Loucy (cell line): ENCODE measurements around the gene CBX2.

Source experiments
- H2AFZ ChIP-seq: fragments of 200-600 bp; sonication (generic); 2 replicates; pipeline ENCODE4 v1.6.0; 2016; ENCODE audit warnings: antibody characterized with exemption, mild to moderate bottlenecking, low read length, moderate library complexity
- H3F3A ChIP-seq: fragments of 200-600 bp; 2 replicates; pipeline ENCODE4 v1.6.0; 2016; ENCODE audit warnings: antibody characterized with exemption, low read depth, mild to moderate bottlenecking
- H3K27me3 ChIP-seq: fragments of 200-600 bp; sonication (generic); 2 replicates; pipeline ENCODE4 v1.6.1; 2014; ENCODE audit warnings: low read length, mild to moderate bottlenecking; ENCODE audit not compliant: insufficient read depth, poor library complexity, severe bottlenecking
- H3K36me3 ChIP-seq: fragments of 200-600 bp; sonication (generic); 2 replicates; pipeline ENCODE4 v1.6.1; 2016; ENCODE audit warnings: low read length; ENCODE audit not compliant: insufficient read depth
- H3K4me1 ChIP-seq: fragments of 200-600 bp; sonication (generic); 2 replicates; pipeline ENCODE4 v1.5.1; 2014; ENCODE audit warnings: low read length, mild to moderate bottlenecking; ENCODE audit not compliant: insufficient read depth, poor library complexity, severe bottlenecking
- H3K4me2 ChIP-seq: fragments of 200-600 bp; sonication (generic); 2 replicates; pipeline ENCODE4 v1.6.0; 2014; ENCODE audit warnings: antibody characterized with exemption, low read length, low read depth, mild to moderate bottlenecking; ENCODE audit not compliant: poor library complexity, severe bottlenecking
- H3K4me3 ChIP-seq: fragments of 200-600 bp; sonication (generic); 2 replicates; pipeline ENCODE4 v1.5.1; 2014; ENCODE audit warnings: low read length, mild to moderate bottlenecking, mixed read lengths; ENCODE audit not compliant: poor library complexity, severe bottlenecking
- H3K79me2 ChIP-seq: fragments of 200-600 bp; sonication (generic); 2 replicates; pipeline ENCODE4 v1.6.1; 2014; ENCODE audit warnings: low read length; ENCODE audit not compliant: insufficient read depth
- H3K9ac ChIP-seq: fragments of 200-600 bp; sonication (generic); 2 replicates; pipeline ENCODE4 v1.6.0; 2014; ENCODE audit warnings: mild to moderate bottlenecking, low read depth, low read length, moderate library complexity; ENCODE audit not compliant: poor library complexity, severe bottlenecking
- H3K9me2 ChIP-seq: fragments of 200-600 bp; sonication (generic); replicated peaks from 2 replicates; pipeline ENCODE4 v1.6.1; 2016; ENCODE audit warnings: low read depth, low read length, mixed read lengths
- H3K9me3 ChIP-seq: fragments of 200-600 bp; sonication (generic); 2 replicates; pipeline ENCODE4 v1.6.1; 2014; ENCODE audit warnings: mild to moderate bottlenecking, antibody characterized with exemption, low read length, low read depth; ENCODE audit not compliant: insufficient read depth
- H4K20me1 ChIP-seq: fragments of 200-600 bp; sonication (generic); 2 replicates; pipeline ENCODE4 v1.6.0; 2014; ENCODE audit warnings: antibody characterized with exemption, low read length, mild to moderate bottlenecking; ENCODE audit not compliant: insufficient read depth, poor library complexity, severe bottlenecking
- CTCF ChIP-seq: fragments of 200-600 bp; sonication (generic); conservative IDR thresholded peaks from 2 replicates; pipeline ENCODE4 v1.5.1; 2014; ENCODE audit warnings: mild to moderate bottlenecking, antibody characterized with exemption, low read length
- EZH2phosphoT487 ChIP-seq: fragments of 200-600 bp; IDR thresholded peaks from 2 replicates; pipeline ENCODE4 v1.6.1; 2018; ENCODE audit warnings: antibody characterized with exemption, mild to moderate bottlenecking, moderate library complexity, borderline replicate concordance

CBX2 gene

GRCh38 chr17:79810130-79811010 is 32.4 kb downstream of the CBX2 start:
- Histone ChIP-seq H3K36me3 (no peaks in the 10 kb centered on the region), H2AFZ (peak overlapping the region; percentile 75; the same call in 1 of the 2 replicates), H3K9me2 (no peaks in the 10 kb centered on the region), H3F3A (0 out of 2 replicates have a peak, but pooled peaks cover 6% of the 10 kb centered on the region), H3K4me1 (peaks cover 46% of the 10 kb centered on the region), H3K4me3 (peak overlapping the region; percentile 80), H3K4me2 (peak overlapping the region; percentile 100), H3K27me3 (no peaks in the 10 kb centered on the region), H4K20me1 (no peaks in the 10 kb centered on the region), H3K79me2 (peaks cover 20% of the 10 kb centered on the region; the same call in 1 of the 2 replicates), H3K9ac (peak overlapping the region; percentile 98), H3K9me3 (no peaks in the 10 kb centered on the region)
- no peak for TF ChIP-seq EZH2phosphoT487

GRCh38 chr17:79811011-79811867 is 33.3 kb downstream of the CBX2 start:
- no peaks in the 10 kb centered on the region for H3K9me3 ChIP-seq
- H3K4me3 ChIP-seq: peak overlapping the region; percentile 80
- 0 out of 2 replicates have a peak, but pooled peaks cover 6% of the 10 kb centered on the region for H3F3A ChIP-seq
- no peaks in the 10 kb centered on the region for H3K9me2 ChIP-seq
- peak overlapping the region; percentile 98 for H3K9ac ChIP-seq
- H3K4me1 ChIP-seq: peaks cover 39% of the 10 kb centered on the region
- H3K36me3 ChIP-seq: no peaks in the 10 kb centered on the region
- H3K79me2 ChIP-seq: peaks cover 20% of the 10 kb centered on the region; the same call in 1 of the 2 replicates
- no peaks in the 10 kb centered on the region for H3K27me3 ChIP-seq
- peak overlapping the region; percentile 64 for H2AFZ ChIP-seq
- no peak for TF ChIP-seq EZH2phosphoT487
- peak; percentile 91 for TF ChIP-seq CTCF
- H3K4me2 ChIP-seq: peak overlapping the region; percentile 100
- H4K20me1 ChIP-seq: no peaks in the 10 kb centered on the region

DNA sequence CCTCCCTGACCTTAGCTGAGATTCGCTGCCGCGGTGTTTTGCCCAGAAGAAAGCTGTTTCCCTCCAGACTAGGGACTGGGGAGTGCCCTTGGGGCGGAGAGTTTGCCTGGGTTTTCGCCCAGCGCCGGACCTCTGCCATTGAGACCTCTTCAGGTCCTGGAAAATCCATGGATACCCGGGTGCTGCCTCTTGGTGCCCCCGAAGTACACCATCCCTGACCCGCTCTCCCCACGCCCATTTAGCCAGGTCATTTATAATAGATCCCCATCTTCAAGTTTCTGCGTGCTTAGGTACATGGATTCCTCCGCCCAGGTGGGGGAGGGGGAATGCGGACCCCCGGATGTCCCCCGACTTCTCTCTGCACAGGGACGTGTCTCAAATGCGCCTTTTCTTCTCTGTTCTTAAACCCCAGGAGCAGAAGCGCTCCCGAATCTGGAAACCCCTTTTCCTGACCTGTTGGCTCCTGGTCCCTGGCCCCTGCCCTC is 34.0 kb downstream of the CBX2 start:
- no peaks in the 10 kb centered on the region for H3K36me3 ChIP-seq
- peak overlapping the region; percentile 100 for H3K4me2 ChIP-seq
- peak overlapping the region; percentile 20 for H2AFZ ChIP-seq
- peaks cover 35% of the 10 kb centered on the region for H3K4me1 ChIP-seq
- no peaks in the 10 kb centered on the region for H3K27me3 ChIP-seq
- no peaks in the 10 kb centered on the region for H3K9me3 ChIP-seq
- no peaks in the 10 kb centered on the region for H3K9me2 ChIP-seq
- H3K79me2 ChIP-seq: peaks cover 20% of the 10 kb centered on the region; the same call in 1 of the 2 replicates
- H3K9ac ChIP-seq: peak overlapping the region; percentile 98
- H3F3A ChIP-seq: 0 out of 2 replicates have a peak, but pooled peaks cover 6% of the 10 kb centered on the region
- peak overlapping the region; percentile 80 for H3K4me3 ChIP-seq
- TF ChIP-seq EZH2phosphoT487 (no peak), CTCF (no peak)
- H4K20me1 ChIP-seq: no peaks in the 10 kb centered on the region
